Measurements from ENCODE around the gene MAN1A1.

MAN1A1 gene

GRCh38 chr6:119218548-119218947, 131.0 kb downstream of the MAN1A1 start:
- H3K27ac ChIP-seq (ENCODE audit: low read length) = no peak overlapping the region
- H3K9me3 ChIP-seq (ENCODE audit: control insufficient read depth, low read depth, low read length) = no peaks in the 10 kb centered on the region
- no peaks in the 10 kb centered on the region for H3K36me3 ChIP-seq (ENCODE audit: control insufficient read depth, low read depth, low read length)
- no peaks in the 10 kb centered on the region for H3K27me3 ChIP-seq (ENCODE audit: control insufficient read depth, insufficient read depth, low read length)
- H3K4me1 ChIP-seq (ENCODE audit: control insufficient read depth, low read depth, low read length) = no peaks in the 10 kb centered on the region
- no peak overlapping the region for H3K4me3 ChIP-seq (ENCODE audit: low read length)
- H3K9ac ChIP-seq (ENCODE audit: low read length) = no peak overlapping the region

- Histone ChIP-seq H3K27ac (ENCODE audit: low read length) (no peak overlapping the region), H3K9ac (ENCODE audit: low read length) (no peak overlapping the region), H3K36me3 (ENCODE audit: control insufficient read depth, low read depth, low read length) (no peaks in the 10 kb centered on the region), H3K4me3 (ENCODE audit: low read length) (no peak overlapping the region), H3K9me3 (ENCODE audit: control insufficient read depth, low read depth, low read length) (no peaks in the 10 kb centered on the region), H3K4me1 (ENCODE audit: control insufficient read depth, low read depth, low read length) (no peaks in the 10 kb centered on the region), H3K27me3 (ENCODE audit: control insufficient read depth, insufficient read depth, low read length) (no peaks in the 10 kb centered on the region)
Measured at GRCh38 chr6:119215885-119216590, 133.5 kb downstream of the MAN1A1 start.

GRCh38 chr6:119215309-119215708, 134.3 kb downstream of the MAN1A1 start:
- no peaks in the 10 kb centered on the region for H3K36me3 ChIP-seq (ENCODE audit: control insufficient read depth, low read depth, low read length)
- H3K4me3 ChIP-seq (ENCODE audit: low read length) = no peak overlapping the region
- no peaks in the 10 kb centered on the region for H3K9me3 ChIP-seq (ENCODE audit: control insufficient read depth, low read depth, low read length)
- no peak overlapping the region for H3K27ac ChIP-seq (ENCODE audit: low read length)
- H3K27me3 ChIP-seq (ENCODE audit: control insufficient read depth, insufficient read depth, low read length) = no peaks in the 10 kb centered on the region
- H3K9ac ChIP-seq (ENCODE audit: low read length) = no peak overlapping the region
- H3K4me1 ChIP-seq (ENCODE audit: control insufficient read depth, low read depth, low read length) = no peaks in the 10 kb centered on the region

DNA sequence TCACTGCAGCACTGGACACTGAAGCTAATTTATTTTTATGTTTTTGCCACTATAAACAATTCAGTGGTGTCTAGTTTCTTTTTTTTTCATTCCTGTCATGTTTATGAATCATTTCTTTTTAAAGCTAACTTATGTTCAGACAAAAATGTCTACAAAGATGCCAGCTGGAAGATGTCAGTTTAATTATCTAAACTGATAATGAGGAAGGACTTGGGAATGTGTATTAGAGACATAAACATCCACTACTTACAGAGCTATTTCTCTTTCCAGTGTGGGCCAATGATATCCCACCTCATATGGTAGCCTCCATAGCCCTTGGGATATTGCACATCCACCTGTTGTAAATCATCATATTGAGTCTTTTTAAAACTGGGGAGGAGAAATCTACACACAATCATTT, 139.0 kb downstream of the MAN1A1 start:
- Histone ChIP-seq H3K36me3 (ENCODE audit: control insufficient read depth, low read depth, low read length) (no peaks in the 10 kb centered on the region), H3K9ac (ENCODE audit: low read length) (no peak overlapping the region)

DNA sequence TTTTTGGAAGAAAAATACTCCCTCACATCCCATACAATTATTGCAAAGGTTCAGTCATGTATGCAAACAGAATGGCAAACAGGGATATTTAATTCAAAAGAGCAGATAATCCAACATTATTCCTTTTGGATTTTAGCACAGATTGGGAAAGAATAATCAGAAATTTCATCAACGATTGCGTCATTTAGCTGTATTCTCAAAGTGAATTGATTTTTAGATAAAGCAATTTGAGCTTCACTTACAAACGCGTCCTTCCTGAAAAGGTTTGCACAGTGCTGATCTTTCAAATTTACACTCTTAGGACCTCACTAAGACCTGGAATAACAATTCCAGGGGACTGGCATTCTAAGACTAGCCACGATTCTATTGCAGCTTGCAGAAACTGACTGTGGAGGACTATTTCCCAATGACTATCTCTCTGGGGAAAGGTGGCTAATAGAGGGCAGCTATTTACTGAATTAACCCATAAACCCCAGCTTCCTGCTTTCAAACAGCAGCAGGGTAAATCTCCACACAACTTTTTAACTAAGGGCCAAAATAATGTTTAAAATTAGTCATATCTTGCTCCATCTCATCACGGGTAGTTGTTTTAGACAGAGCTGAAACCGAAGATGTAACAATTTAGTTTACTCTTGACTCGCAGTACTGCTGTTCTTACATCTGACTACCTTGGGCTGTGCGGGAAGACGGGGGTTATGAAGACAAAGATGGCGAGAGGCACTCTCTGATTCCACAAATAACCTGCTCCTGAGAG, 139.9 kb downstream of the MAN1A1 start:
- H3K4me1 ChIP-seq (ENCODE audit: control insufficient read depth, low read depth, low read length) = no peaks in the 10 kb centered on the region
- no peak overlapping the region for H3K9ac ChIP-seq (ENCODE audit: low read length)
- H3K27ac ChIP-seq (ENCODE audit: low read length) = no peak overlapping the region
- no peaks in the 10 kb centered on the region for H3K36me3 ChIP-seq (ENCODE audit: control insufficient read depth, low read depth, low read length)
- H3K4me3 ChIP-seq (ENCODE audit: low read length) = no peak overlapping the region
- no peaks in the 10 kb centered on the region for H3K27me3 ChIP-seq (ENCODE audit: control insufficient read depth, insufficient read depth, low read length)
- H3K9me3 ChIP-seq (ENCODE audit: control insufficient read depth, low read depth, low read length) = no peaks in the 10 kb centered on the region

More for the DNA sequence above, 139.0 kb downstream of the MAN1A1 start:
- Histone ChIP-seq H3K27ac (ENCODE audit: low read length) (no peak overlapping the region), H3K9me3 (ENCODE audit: control insufficient read depth, low read depth, low read length) (no peaks in the 10 kb centered on the region), H3K27me3 (ENCODE audit: control insufficient read depth, insufficient read depth, low read length) (no peaks in the 10 kb centered on the region), H3K4me3 (ENCODE audit: low read length) (no peak overlapping the region), H3K4me1 (ENCODE audit: control insufficient read depth, low read depth, low read length) (no peaks in the 10 kb centered on the region)

- H3K9ac ChIP-seq (ENCODE audit: low read length) = no peak overlapping the region
- H3K27ac ChIP-seq (ENCODE audit: low read length) = no peak overlapping the region
- H3K27me3 ChIP-seq (ENCODE audit: control insufficient read depth, insufficient read depth, low read length) = no peaks in the 10 kb centered on the region
- no peaks in the 10 kb centered on the region for H3K36me3 ChIP-seq (ENCODE audit: control insufficient read depth, low read depth, low read length)
- no peak overlapping the region for H3K4me3 ChIP-seq (ENCODE audit: low read length)
- H3K4me1 ChIP-seq (ENCODE audit: control insufficient read depth, low read depth, low read length) = no peaks in the 10 kb centered on the region
- no peaks in the 10 kb centered on the region for H3K9me3 ChIP-seq (ENCODE audit: control insufficient read depth, low read depth, low read length)
Measured at GRCh38 chr6:119207971-119208725, 141.4 kb downstream of the MAN1A1 start.

DNA sequence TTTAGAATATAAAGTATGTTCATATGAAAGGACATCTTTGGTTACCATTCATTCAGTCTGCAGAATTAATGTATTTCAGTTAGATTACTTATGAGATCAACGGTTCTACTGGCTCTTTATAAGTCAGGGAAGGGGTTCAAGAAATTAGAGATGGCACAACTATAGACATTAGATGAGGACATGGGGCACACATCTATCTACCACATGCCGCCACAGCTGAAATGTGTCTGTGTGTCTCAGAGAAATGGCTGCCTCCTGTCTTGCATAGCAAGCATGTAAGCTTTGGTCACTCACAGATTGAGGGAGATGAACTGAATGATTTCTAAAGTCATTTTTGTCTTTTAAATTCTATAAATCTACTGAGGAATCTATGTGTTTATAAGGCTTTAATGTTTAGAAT, 142.2 kb downstream of the MAN1A1 start:
- H3K27me3 ChIP-seq (ENCODE audit: control insufficient read depth, insufficient read depth, low read length) = no peaks in the 10 kb centered on the region
- no peaks in the 10 kb centered on the region for H3K36me3 ChIP-seq (ENCODE audit: control insufficient read depth, low read depth, low read length)
- no peaks in the 10 kb centered on the region for H3K4me1 ChIP-seq (ENCODE audit: control insufficient read depth, low read depth, low read length)
- H3K9me3 ChIP-seq (ENCODE audit: control insufficient read depth, low read depth, low read length) = no peaks in the 10 kb centered on the region
- no peak overlapping the region for H3K4me3 ChIP-seq (ENCODE audit: low read length)
- no peak overlapping the region for H3K9ac ChIP-seq (ENCODE audit: low read length)
- H3K27ac ChIP-seq (ENCODE audit: low read length) = no peak overlapping the region

DNA sequence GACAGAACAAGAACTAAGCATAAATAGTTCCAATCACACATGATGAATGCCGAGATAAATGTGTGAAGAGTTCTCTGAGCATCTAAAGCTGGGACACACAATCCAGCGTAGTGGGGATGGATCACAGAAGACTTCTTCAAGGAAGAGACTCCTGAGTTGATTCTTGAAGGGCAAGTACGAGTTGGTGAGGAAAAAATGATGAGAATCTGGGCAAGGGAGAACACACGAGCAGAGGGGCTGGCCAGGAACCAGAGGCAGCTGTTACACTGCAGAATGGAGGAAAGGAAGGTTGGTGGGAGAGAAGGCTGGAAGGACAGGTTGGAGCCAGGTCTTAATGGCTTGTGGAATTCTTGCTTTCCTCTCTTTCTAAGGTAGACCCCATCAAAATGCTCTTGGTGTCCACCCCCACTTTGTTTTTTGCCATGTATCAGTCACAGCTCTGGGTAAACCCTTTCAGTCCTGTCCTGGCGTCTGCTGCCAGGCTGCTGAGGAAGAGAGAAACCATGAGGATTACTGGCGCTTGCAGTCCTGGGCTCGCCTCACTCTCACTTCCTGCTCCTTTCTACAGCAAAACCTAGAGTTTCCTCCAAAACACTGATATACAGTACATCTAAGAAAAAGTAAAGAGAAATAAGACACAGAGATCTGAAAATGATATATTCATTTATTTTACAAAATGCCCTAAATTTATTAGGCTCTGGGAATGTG, 143.5 kb downstream of the MAN1A1 start:
- no peaks in the 10 kb centered on the region for H3K4me1 ChIP-seq (ENCODE audit: control insufficient read depth, low read depth, low read length)
- no peak overlapping the region for H3K27ac ChIP-seq (ENCODE audit: low read length)
- no peaks in the 10 kb centered on the region for H3K27me3 ChIP-seq (ENCODE audit: control insufficient read depth, insufficient read depth, low read length)
- H3K4me3 ChIP-seq (ENCODE audit: low read length) = no peak overlapping the region
- H3K36me3 ChIP-seq (ENCODE audit: control insufficient read depth, low read depth, low read length) = no peaks in the 10 kb centered on the region
- no peak overlapping the region for H3K9ac ChIP-seq (ENCODE audit: low read length)
- H3K9me3 ChIP-seq (ENCODE audit: control insufficient read depth, low read depth, low read length) = no peaks in the 10 kb centered on the region

DNA sequence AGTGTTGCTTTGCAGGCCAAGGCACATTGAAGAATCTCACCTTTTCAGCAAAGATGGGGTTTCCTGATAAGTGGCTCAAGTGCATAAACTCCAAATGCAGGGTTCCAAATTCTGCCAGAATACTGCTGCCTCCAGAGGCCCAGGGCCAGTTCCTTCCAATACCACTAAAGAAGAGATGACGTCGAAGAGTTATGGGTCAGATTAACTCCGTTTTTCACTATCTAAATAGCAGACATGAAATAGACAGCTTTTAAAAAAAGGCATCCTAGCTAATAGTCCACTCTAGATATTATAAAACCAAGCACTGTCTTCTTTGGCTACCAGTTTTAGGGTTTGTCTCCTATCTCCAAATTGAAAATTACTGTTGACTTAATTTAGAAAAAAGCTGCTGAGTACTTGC, 144.8 kb downstream of the MAN1A1 start:
- Histone ChIP-seq H3K27me3 (ENCODE audit: control insufficient read depth, insufficient read depth, low read length) (no peaks in the 10 kb centered on the region), H3K27ac (ENCODE audit: low read length) (no peak overlapping the region), H3K36me3 (ENCODE audit: control insufficient read depth, low read depth, low read length) (no peaks in the 10 kb centered on the region), H3K4me3 (ENCODE audit: low read length) (no peak overlapping the region), H3K4me1 (ENCODE audit: control insufficient read depth, low read depth, low read length) (no peaks in the 10 kb centered on the region), H3K9ac (ENCODE audit: low read length) (no peak overlapping the region), H3K9me3 (ENCODE audit: control insufficient read depth, low read depth, low read length) (no peaks in the 10 kb centered on the region)

DNA sequence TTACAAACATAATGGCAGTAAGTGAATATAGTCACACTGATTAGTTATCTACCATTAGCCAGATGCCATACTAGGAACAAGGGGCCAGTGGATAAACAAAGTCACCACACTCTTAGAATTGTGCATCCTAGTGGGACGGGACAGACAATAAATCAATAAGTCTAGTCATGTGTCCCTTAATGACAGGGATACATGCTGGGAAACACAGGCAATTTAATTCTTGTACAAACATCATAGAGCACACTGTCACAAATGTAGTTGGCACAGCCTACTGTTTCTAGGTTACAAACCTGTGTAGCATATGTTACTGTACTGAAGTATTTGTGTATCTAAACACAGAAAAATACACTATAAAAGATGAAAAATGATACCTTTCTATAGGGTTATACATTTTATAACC, 148.1 kb downstream of the MAN1A1 start:
- no peak overlapping the region for H3K27ac ChIP-seq (ENCODE audit: low read length)
- no peak overlapping the region for H3K4me3 ChIP-seq (ENCODE audit: low read length)
- no peak overlapping the region for H3K9ac ChIP-seq (ENCODE audit: low read length)
- no peaks in the 10 kb centered on the region for H3K27me3 ChIP-seq (ENCODE audit: control insufficient read depth, insufficient read depth, low read length)
- H3K36me3 ChIP-seq (ENCODE audit: control insufficient read depth, low read depth, low read length) = no peaks in the 10 kb centered on the region
- no peaks in the 10 kb centered on the region for H3K9me3 ChIP-seq (ENCODE audit: control insufficient read depth, low read depth, low read length)
- H3K4me1 ChIP-seq (ENCODE audit: control insufficient read depth, low read depth, low read length) = no peaks in the 10 kb centered on the region

GRCh38 chr6:119200512-119201175, 148.9 kb downstream of the MAN1A1 start:
- H3K36me3 ChIP-seq (ENCODE audit: control insufficient read depth, low read depth, low read length) = no peaks in the 10 kb centered on the region
- no peak overlapping the region for H3K9ac ChIP-seq (ENCODE audit: low read length)
- no peak overlapping the region for H3K4me3 ChIP-seq (ENCODE audit: low read length)
- no peak overlapping the region for H3K27ac ChIP-seq (ENCODE audit: low read length)
- H3K4me1 ChIP-seq (ENCODE audit: control insufficient read depth, low read depth, low read length) = no peaks in the 10 kb centered on the region
- H3K27me3 ChIP-seq (ENCODE audit: control insufficient read depth, insufficient read depth, low read length) = no peaks in the 10 kb centered on the region
- H3K9me3 ChIP-seq (ENCODE audit: control insufficient read depth, low read depth, low read length) = no peaks in the 10 kb centered on the region
